IPS-18a (cell line): ENCODE data around the gene MAD1L1.

Experiments
- H3K27ac ChIP-seq: one replicate; pipeline ENCODE4 v1.5.1; 2013; ENCODE audit warnings: low read length
- H3K27me3 ChIP-seq: one replicate; pipeline ENCODE4 v1.6.1; 2013; ENCODE audit warnings: mild to moderate bottlenecking, low read length; ENCODE audit not compliant: control insufficient read depth, insufficient read depth
- H3K36me3 ChIP-seq: one replicate; pipeline ENCODE4 v1.6.1; 2013; ENCODE audit warnings: low read depth, low read length; ENCODE audit not compliant: control insufficient read depth
- H3K4me1 ChIP-seq: one replicate; pipeline ENCODE4 v1.6.1; 2013; ENCODE audit warnings: low read depth, low read length; ENCODE audit not compliant: control insufficient read depth
- H3K4me3 ChIP-seq: one replicate; pipeline ENCODE4 v1.5.1; 2013; ENCODE audit warnings: low read length
- H3K9ac ChIP-seq: one replicate; pipeline ENCODE4 v1.6.1; 2013; ENCODE audit warnings: mild to moderate bottlenecking, low read length, moderate library complexity
- H3K9me3 ChIP-seq: one replicate; pipeline ENCODE4 v1.6.1; 2013; ENCODE audit warnings: low read depth, low read length; ENCODE audit not compliant: control insufficient read depth

MAD1L1 gene

GRCh38 chr7:2202901-2203765 lies 29.6 kb downstream of the MAD1L1 start:
- Histone ChIP-seq H3K4me1 (no peaks in the 10 kb centered on the region), H3K27me3 (no peaks in the 10 kb centered on the region), H3K4me3 (no peak overlapping the region), H3K36me3 (peaks cover 31% of the 10 kb centered on the region), H3K27ac (no peak overlapping the region), H3K9ac (no peak overlapping the region), H3K9me3 (no peaks in the 10 kb centered on the region)

- Histone ChIP-seq H3K27ac (no peak overlapping the region), H3K9ac (no peak overlapping the region), H3K4me1 (no peaks in the 10 kb centered on the region), H3K27me3 (no peaks in the 10 kb centered on the region), H3K9me3 (no peaks in the 10 kb centered on the region), H3K4me3 (no peak overlapping the region), H3K36me3 (peaks cover 24% of the 10 kb centered on the region)
These were observed 30.4 kb downstream of the MAD1L1 start for GRCh38 chr7:2202361-2202761.

GRCh38 chr7:2201686-2202360 lies 30.9 kb downstream of the MAD1L1 start:
- Histone ChIP-seq H3K27ac (no peak overlapping the region), H3K9me3 (no peaks in the 10 kb centered on the region), H3K36me3 (peaks cover 19% of the 10 kb centered on the region), H3K4me3 (no peak overlapping the region), H3K27me3 (no peaks in the 10 kb centered on the region), H3K4me1 (no peaks in the 10 kb centered on the region), H3K9ac (no peak overlapping the region)

- peaks cover 16% of the 10 kb centered on the region for H3K36me3 ChIP-seq
These were observed 31.6 kb downstream of the MAD1L1 start for GRCh38 chr7:2201128-2201527.

GRCh38 chr7:2200584-2200980 lies 32.2 kb downstream of the MAD1L1 start:
- Histone ChIP-seq H3K27me3 (no peaks in the 10 kb centered on the region), H3K9me3 (no peaks in the 10 kb centered on the region), H3K4me1 (no peaks in the 10 kb centered on the region), H3K9ac (no peak overlapping the region), H3K36me3 (peaks cover 16% of the 10 kb centered on the region), H3K27ac (no peak overlapping the region), H3K4me3 (no peak overlapping the region)

More at GRCh38 chr7:2201128-2201527, 31.6 kb downstream of the MAD1L1 start:
- Histone ChIP-seq H3K4me1 (no peaks in the 10 kb centered on the region), H3K9ac (no peak overlapping the region), H3K4me3 (no peak overlapping the region), H3K9me3 (no peaks in the 10 kb centered on the region), H3K27ac (no peak overlapping the region), H3K27me3 (no peaks in the 10 kb centered on the region)

GRCh38 chr7:2199956-2200583 lies 32.7 kb downstream of the MAD1L1 start:
- Histone ChIP-seq H3K4me3 (no peak overlapping the region), H3K9ac (no peak overlapping the region), H3K4me1 (no peaks in the 10 kb centered on the region), H3K36me3 (peaks cover 16% of the 10 kb centered on the region), H3K9me3 (peaks cover 3% of the 10 kb centered on the region), H3K27me3 (no peaks in the 10 kb centered on the region), H3K27ac (no peak overlapping the region)

- H3K27ac ChIP-seq, result no peak overlapping the region
- H3K4me1 ChIP-seq, result no peaks in the 10 kb centered on the region
- peaks cover 4% of the 10 kb centered on the region for H3K9me3 ChIP-seq
- H3K36me3 ChIP-seq, result peaks cover 13% of the 10 kb centered on the region
- H3K27me3 ChIP-seq, result no peaks in the 10 kb centered on the region
- no peak overlapping the region for H3K4me3 ChIP-seq
- H3K9ac ChIP-seq, result no peak overlapping the region
These were observed 33.2 kb downstream of the MAD1L1 start for GRCh38 chr7:2199528-2199927.

GRCh38 chr7:2198760-2199159 lies 34.0 kb downstream of the MAD1L1 start:
- Histone ChIP-seq H3K27ac (no peak overlapping the region), H3K27me3 (no peaks in the 10 kb centered on the region), H3K9me3 (peaks cover 4% of the 10 kb centered on the region), H3K36me3 (peaks cover 8% of the 10 kb centered on the region), H3K9ac (no peak overlapping the region), H3K4me3 (no peak overlapping the region), H3K4me1 (no peaks in the 10 kb centered on the region)

- H3K36me3 ChIP-seq, result peaks cover 8% of the 10 kb centered on the region
- no peak overlapping the region for H3K27ac ChIP-seq
- no peaks in the 10 kb centered on the region for H3K27me3 ChIP-seq
- peaks cover 4% of the 10 kb centered on the region for H3K9me3 ChIP-seq
- H3K4me3 ChIP-seq, result no peak overlapping the region
- no peak overlapping the region for H3K9ac ChIP-seq
- H3K4me1 ChIP-seq, result no peaks in the 10 kb centered on the region
These were observed 34.5 kb downstream of the MAD1L1 start for GRCh38 chr7:2198206-2198605.

GRCh38 chr7:2197436-2198155 lies 35.1 kb downstream of the MAD1L1 start:
- Histone ChIP-seq H3K9me3 (peaks cover 4% of the 10 kb centered on the region), H3K27ac (no peak overlapping the region), H3K9ac (no peak overlapping the region), H3K27me3 (no peaks in the 10 kb centered on the region), H3K4me3 (no peak overlapping the region), H3K36me3 (peaks cover 8% of the 10 kb centered on the region), H3K4me1 (no peaks in the 10 kb centered on the region)
